GM19025 (cell line): Measurements from ENCODE around the gene L1CAM.

Experiments
- ATAC-seq: cut with Tn5 transposase; IDR thresholded peaks from one replicate; pipeline ENCODE4 v1.9.1; 2021; ENCODE audit warnings: mild to moderate bottlenecking, low read depth, moderate library complexity; ENCODE audit not compliant: unreplicated experiment

Gene L1CAM

GRCh38 chrX:153885968-153886903 is at the start of gene L1CAM:
TSS of gene L1CAM (minus strand) at chrX:153886173. CDS start at chrX:153875836, 10,337 bp downstream.
- no peak for ATAC-seq

GRCh38 chrX:153935326-153935851 is 49.4 kb upstream of the L1CAM start:
- ATAC-seq, result no peak

- peak; percentile 94 for ATAC-seq
Observed at GRCh38 chrX:153934762-153935325, 48.9 kb upstream of the L1CAM start, which contains the start of gene NAA10. TSS of gene NAA10 (minus strand) at chrX:153935037. CDS start at chrX:153934904, 133 bp downstream.

- peak; percentile 3 for ATAC-seq
Observed at GRCh38 chrX:153934148-153934761, 48.3 kb upstream of the L1CAM start.

GRCh38 chrX:153933748-153934147 is 47.8 kb upstream of the L1CAM start:
- no peak for ATAC-seq

- no peak for ATAC-seq
Observed at GRCh38 chrX:153932220-153932915, 46.4 kb upstream of the L1CAM start.

- no peak for ATAC-seq
Observed at GRCh38 chrX:153931748-153932147, 45.8 kb upstream of the L1CAM start.

- no peak for ATAC-seq
Observed at GRCh38 chrX:153931151-153931550, 45.2 kb upstream of the L1CAM start.

- ATAC-seq, result no peak
Observed at GRCh38 chrX:153930011-153930910, 44.3 kb upstream of the L1CAM start.

- no peak for ATAC-seq
Observed at GRCh38 chrX:153929576-153929975, 43.6 kb upstream of the L1CAM start.

- no peak for ATAC-seq
Observed at GRCh38 chrX:153928846-153929245, 42.9 kb upstream of the L1CAM start.

- peak; percentile 67 for ATAC-seq
Observed at GRCh38 chrX:153927922-153928760, 42.2 kb upstream of the L1CAM start.

- no peak for ATAC-seq
Observed at GRCh38 chrX:153927672-153927921, 41.6 kb upstream of the L1CAM start.

- ATAC-seq, result peak; percentile 29
Observed at GRCh38 chrX:153926858-153927671, 41.1 kb upstream of the L1CAM start.

GRCh38 chrX:153926552-153926857 is 40.5 kb upstream of the L1CAM start:
- no peak for ATAC-seq

- ATAC-seq, result no peak
Observed at GRCh38 chrX:153925739-153926551, 40.0 kb upstream of the L1CAM start, which contains the start of gene ARHGAP4. TSS of gene ARHGAP4 (minus strand) at chrX:153926264. CDS start at chrX:153926202, 62 bp downstream.

GRCh38 chrX:153925387-153925738 is 39.4 kb upstream of the L1CAM start:
- ATAC-seq, result no peak
